DOHH2 (cell line): ENCODE measurements around the gene ALB.
"Not testable (repeated sequence)": the region's sequence is repeated elsewhere in the genome, so short reads cannot be mapped to it uniquely, and the experiment has no call there.

ENCODE experiments used
- H3F3A ChIP-seq: fragments of 200-600 bp; sonication (generic), shearing (Covaris generic); 2 replicates; pipeline ENCODE4 v1.6.0; 2016; ENCODE audit warnings: antibody characterized with exemption, mild to moderate bottlenecking; ENCODE audit not compliant: control insufficient read depth, insufficient read depth
- H3K27ac ChIP-seq: fragments of 200-600 bp; sonication (generic); 2 replicates; pipeline ENCODE4 v1.5.1; 2014; ENCODE audit warnings: low read depth, mild to moderate bottlenecking, low read length, moderate library complexity
- H3K27me3 ChIP-seq: fragments of 200-600 bp; sonication (generic); 2 replicates; pipeline ENCODE4 v1.6.1; 2014; ENCODE audit warnings: mild to moderate bottlenecking, low read length, mixed read lengths; ENCODE audit not compliant: control insufficient read depth
- H3K36me3 ChIP-seq: fragments of 200-600 bp; sonication (generic); 2 replicates; pipeline ENCODE4 v1.6.1; 2014; ENCODE audit warnings: mild to moderate bottlenecking, low read length, moderate library complexity, mixed read lengths; ENCODE audit not compliant: control insufficient read depth
- H3K4me1 ChIP-seq: fragments of 200-600 bp; sonication (generic); 2 replicates; pipeline ENCODE4 v1.6.1; 2014; ENCODE audit warnings: mild to moderate bottlenecking, low read length, mixed read lengths; ENCODE audit not compliant: control insufficient read depth
- H3K4me2 ChIP-seq: fragments of 200-600 bp; sonication (generic); 2 replicates; pipeline ENCODE4 v1.6.0; 2014; ENCODE audit warnings: mild to moderate bottlenecking, low read length, moderate library complexity
- H3K4me3 ChIP-seq: fragments of 200-600 bp; sonication (generic); 2 replicates; pipeline ENCODE4 v1.5.1; 2014; ENCODE audit warnings: mild to moderate bottlenecking, low read length, mixed read lengths
- H3K79me2 ChIP-seq: fragments of 200-600 bp; sonication (generic); 2 replicates; pipeline ENCODE4 v1.6.1; 2014; ENCODE audit warnings: mild to moderate bottlenecking, low read length, mixed read lengths; ENCODE audit not compliant: control insufficient read depth
- H3K9me2 ChIP-seq: fragments of 200-600 bp; sonication (generic); replicated peaks from 2 replicates; pipeline ENCODE4 v1.6.1; 2014; ENCODE audit warnings: mild to moderate bottlenecking, low read length, mixed read lengths; ENCODE audit not compliant: control insufficient read depth
- H3K9me3 ChIP-seq: fragments of 200-600 bp; sonication (generic); 2 replicates; pipeline ENCODE4 v1.6.1; 2014; ENCODE audit warnings: antibody characterized with exemption, low read length, mixed read lengths; ENCODE audit not compliant: control insufficient read depth, insufficient read depth
- H4K20me1 ChIP-seq: fragments of 200-600 bp; sonication (generic); 2 replicates; pipeline ENCODE4 v1.6.0; 2014; ENCODE audit warnings: low read depth, mild to moderate bottlenecking, antibody characterized with exemption, low read length, moderate library complexity; ENCODE audit not compliant: control insufficient read depth, insufficient read depth
- CTCF ChIP-seq: fragments of 200-600 bp; sonication (generic); IDR thresholded peaks from one replicate; pipeline ENCODE4 v1.5.1; 2014; ENCODE audit warnings: antibody characterized with exemption, mild to moderate bottlenecking, low read depth, low read length; ENCODE audit not compliant: poor library complexity, severe bottlenecking
- EZH2phosphoT487 ChIP-seq: fragments of 200-600 bp; sonication (generic); IDR thresholded peaks from 2 replicates; pipeline ENCODE4 v1.6.1; 2017; ENCODE audit warnings: borderline replicate concordance, mild to moderate bottlenecking, antibody characterized with exemption, low read length, moderate library complexity, mixed read lengths

ALB gene

GRCh38 chr4:73404042-73404441, at the start of gene ALB:
Gene ALB, plus strand, starts transcription at chr4:73404287. Its CDS starts 41 bp downstream, at chr4:73404328.
- no peak within 1 kb of the TSS for H3K27ac ChIP-seq
- H3K4me3 ChIP-seq = no peak within 1 kb of the TSS
- no peak for TF ChIP-seq CTCF
- TF ChIP-seq EZH2phosphoT487 = no peak
- no peaks in the 10 kb centered on the region for H3K27me3 ChIP-seq
- no peaks in the 10 kb centered on the region for H3F3A ChIP-seq
- no peaks in the 10 kb centered on the region for H3K36me3 ChIP-seq
- no peaks in the 10 kb centered on the region for H3K4me1 ChIP-seq
- no peaks in the 10 kb centered on the region for H3K9me2 ChIP-seq
- no peaks in the 10 kb centered on the region for H4K20me1 ChIP-seq
- H3K4me2 ChIP-seq = no peak within 1 kb of the TSS
- no peaks in the 10 kb centered on the region for H3K9me3 ChIP-seq
- H3K79me2 ChIP-seq = no peaks in the 10 kb centered on the region

- H3K27ac ChIP-seq, H3K4me3 ChIP-seq, H3K4me2 ChIP-seq, H3K27me3 ChIP-seq, H4K20me1 ChIP-seq, H3K9me3 ChIP-seq, H3F3A ChIP-seq, H3K9me2 ChIP-seq, H3K79me2 ChIP-seq, H3K36me3 ChIP-seq: not testable (repeated sequence)
- peaks cover 10% of the 10 kb centered on the region for H3K4me1 ChIP-seq
Observed at GRCh38 chr4:73357174-73357573, 46.9 kb upstream of the ALB start.

- H3F3A ChIP-seq, H3K4me1 ChIP-seq, H4K20me1 ChIP-seq: not testable (repeated sequence)
Observed at GRCh38 chr4:73369506-73370199, 34.4 kb upstream of the ALB start.

GRCh38 chr4:73375328-73375741, 28.8 kb upstream of the ALB start:
- Histone ChIP-seq H4K20me1 (no peaks in the 10 kb centered on the region), H3K36me3 (no peaks in the 10 kb centered on the region), H3F3A (no peaks in the 10 kb centered on the region), H3K4me2 (no peak overlapping the region), H3K27ac (no peak overlapping the region), H3K4me1 (no peaks in the 10 kb centered on the region), H3K27me3 (no peaks in the 10 kb centered on the region), H3K9me3 (no peaks in the 10 kb centered on the region), H3K9me2 (no peaks in the 10 kb centered on the region; the same call in 1 of the 2 replicates), H3K79me2 (no peaks in the 10 kb centered on the region), H3K4me3 (no peak overlapping the region)
- no peak for TF ChIP-seq EZH2phosphoT487
- no peak for TF ChIP-seq CTCF

More at GRCh38 chr4:73369506-73370199, 34.4 kb upstream of the ALB start:
- H3K27me3 ChIP-seq, H3K27ac ChIP-seq, H3K79me2 ChIP-seq, H3K9me3 ChIP-seq, H3K4me2 ChIP-seq, H3K4me3 ChIP-seq, H3K9me2 ChIP-seq, H3K36me3 ChIP-seq: not testable (repeated sequence)
